ENCODE results near the gene DDOST.

- no peak for TF ChIP-seq CTCF (IDR thresholded peaks at IDR 0.05; ENCODE audit: low read depth, low read length)
- TF ChIP-seq MYC (IDR thresholded peaks at IDR 0.05; ENCODE audit: low read depth, low read length) = no peak
These were observed 4.1 kb downstream of the DDOST start for GRCh38 chr1:20657024-20657423.
